Pancreas (tissue), 10 donors: ENCODE measurements around the gene PDCD1LG2. TPM values are rescaled to one million over a fixed set of nuclear protein-coding genes. Genes with fewer than 3 reads are reported as not detected.
A peak's percentile ranks its signal among the peaks of the same experiment; 100 is the strongest.

ENCODE experiments used
- ATAC-seq, 4 donors: fragments of 200-7000 bp; cut with Tn5 transposase; one replicate each; pipeline versions ENCODE4 v1.8.0 to v1.9.1; 2020; ENCODE audit warnings: mild to moderate bottlenecking in 4 of 4, moderate library complexity in 4 of 4
- DNase-seq, 6 donors: peaks; one replicate each; pipeline ENCODE4 v3.0.0-alpha.2; 2020
- FAIRE-seq: peaks from 2 replicates; lab custom pipeline; 2012; peaks lifted over from hg19 to GRCh38; lab: Jason Lieb, UNC
- H3K27ac ChIP-seq, 4 donors: fragments of 200-600 bp; sonication (generic); 1 replicate in 3 of 4; 2 replicates in 1 of 4; pipeline versions ENCODE4 v1.5.0 to v1.8.0; 2020
- H3K27me3 ChIP-seq, 4 donors: fragments of 200-600 bp; one replicate each; pipeline ENCODE4 v1.8.0; 2021
- H3K36me3 ChIP-seq, 3 donors: fragments of 200-600 bp; sonication (generic) in 1 of 3; one replicate each; pipeline versions ENCODE4 v1.5.0 to v1.8.0; 2020 to 2021
- H3K4me1 ChIP-seq, 3 donors: fragments of 200-600 bp; one replicate each; pipeline ENCODE4 v1.8.0; 2021
- H3K4me3 ChIP-seq, 4 donors: fragments of 200-600 bp; sonication (generic) in 2 of 4; one replicate each; pipeline versions ENCODE4 v1.5.0 to v1.8.0; 2020 to 2021
- H3K9me3 ChIP-seq, 4 donors: fragments of 200-600 bp; one replicate each; pipeline ENCODE4 v1.8.0; 2021
- WGBS, 2 donors: extraction: QIAGEN DNeasy Blood & Tissue Kit; methylation state at CpG; one replicate each; pipeline ENCODE4 v1.1.7; 2013; 5-methylcytosine and 5-hydroxymethylcytosine counted together
- intact Hi-C, 3 donors: fragments of 100-400 bp; cut with DNase I; formaldehyde crosslinking; loops; one replicate each; pipeline versions ENCODE4 v1.11.1 to v1.14.2; 2022
- polyA plus RNA-seq, 2 donors: library from polyadenylated mRNA; stranded (reverse); fragments of 200-250 nt; gene quantifications; one replicate each; pipeline ENCODE4 v1.2.3, GENCODE V29; 2013
- total RNA-seq, 6 donors: library from RNA; stranded (reverse); fragmentation: NEBNext Ultra II Directional in 4 of 6; extraction: Animal tissue kit (Norgen Biotek cat#: 25700) in 4 of 6; gene quantifications; one replicate each; pipeline versions ENCODE4 v1.2.1 to v1.2.4, GENCODE V29; 2021 to 2023
- TF ChIP-seq, protein P1 (sequence below), 4 donors: fragments of 200-600 bp; sonication (generic) in 3 of 4; IDR thresholded peaks; one replicate each; pipeline versions ENCODE4 v1.5.0 to v1.8.0; 2021; ENCODE audit warnings: antibody characterized with exemption in 4 of 4
- donor health status: healthy with polysubstance abuse.
- donor health status: DM: no; HTN: no; CAD: no; lungs with moderate emphysema.
- donor health status: DM: no; HTN: no; CAD: no.
- donor health status: control.
- donor health status: control.
- donor health status: Bipolar disorder and iron deficiency.
- donor health status: DM: yes; HTN: yes; CAD: no.
- donor health status: DM: no; HTN: no; CAD: no.
- donor health status: DM: no; HTN: no; CAD: no.
- donor health status: DM: yes; HTN: yes; CAD: no.

Gene PDCD1LG2
- total and polyA plus RNA-seq, 8 donors = 0.08 to 0.43 (median 0.17) TPM; not detected in 1

DNA sequence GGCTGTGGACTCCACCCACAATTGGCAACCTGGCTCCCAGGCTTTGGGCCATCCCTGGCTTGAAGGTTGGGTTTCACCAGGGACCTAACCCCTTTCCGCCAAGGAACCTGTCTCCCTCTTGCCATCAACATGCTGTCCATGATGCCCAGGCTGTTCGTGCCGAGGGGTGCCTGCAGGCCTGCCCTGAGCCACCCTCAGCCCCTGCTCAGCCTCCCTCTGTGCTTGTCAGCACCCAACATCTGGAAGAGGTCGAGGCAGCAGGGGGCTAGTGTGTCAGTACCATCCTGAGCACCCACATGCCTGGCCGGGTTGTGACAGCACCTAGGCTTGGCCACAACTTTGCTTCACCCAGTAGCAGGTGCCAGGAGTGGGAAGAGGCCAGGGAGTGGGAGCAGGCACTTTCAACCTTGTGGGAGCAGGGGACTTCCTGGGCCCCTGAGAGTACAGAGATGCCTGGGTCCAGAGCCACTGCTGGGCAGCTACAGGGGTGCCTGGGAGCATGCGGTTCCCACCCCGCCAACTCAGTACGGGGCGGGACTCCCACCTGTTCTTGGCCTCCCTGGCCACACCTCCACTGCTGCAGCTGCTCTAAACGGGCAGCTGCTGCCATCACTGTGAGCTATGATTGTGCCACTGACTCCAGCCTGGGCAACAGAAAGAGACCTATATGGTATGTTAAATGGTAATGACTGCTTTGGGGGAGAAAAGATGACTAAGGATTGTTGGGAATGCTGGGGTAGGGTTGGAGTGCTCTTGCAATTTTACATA, 6.3 kb downstream of the PDCD1LG2 start:
- no peak for FAIRE-seq
- H3K27me3 ChIP-seq = no peaks in the 10 kb centered on the region
- peak in 1 of 6 donors; percentile 39 for DNase-seq
- 80 to 83% methylated on average over 10 of the region's 10 CpGs for WGBS, 2 donors
- no peaks in the 10 kb centered on the region for H3K4me1 ChIP-seq
- intact Hi-C loops = no loop called here
- no peak overlapping the region for H3K4me3 ChIP-seq
- no peak overlapping the region for H3K27ac ChIP-seq
- no peaks in the 10 kb centered on the region for H3K9me3 ChIP-seq
- no peak for ATAC-seq
- TF ChIP-seq, protein P1, sequence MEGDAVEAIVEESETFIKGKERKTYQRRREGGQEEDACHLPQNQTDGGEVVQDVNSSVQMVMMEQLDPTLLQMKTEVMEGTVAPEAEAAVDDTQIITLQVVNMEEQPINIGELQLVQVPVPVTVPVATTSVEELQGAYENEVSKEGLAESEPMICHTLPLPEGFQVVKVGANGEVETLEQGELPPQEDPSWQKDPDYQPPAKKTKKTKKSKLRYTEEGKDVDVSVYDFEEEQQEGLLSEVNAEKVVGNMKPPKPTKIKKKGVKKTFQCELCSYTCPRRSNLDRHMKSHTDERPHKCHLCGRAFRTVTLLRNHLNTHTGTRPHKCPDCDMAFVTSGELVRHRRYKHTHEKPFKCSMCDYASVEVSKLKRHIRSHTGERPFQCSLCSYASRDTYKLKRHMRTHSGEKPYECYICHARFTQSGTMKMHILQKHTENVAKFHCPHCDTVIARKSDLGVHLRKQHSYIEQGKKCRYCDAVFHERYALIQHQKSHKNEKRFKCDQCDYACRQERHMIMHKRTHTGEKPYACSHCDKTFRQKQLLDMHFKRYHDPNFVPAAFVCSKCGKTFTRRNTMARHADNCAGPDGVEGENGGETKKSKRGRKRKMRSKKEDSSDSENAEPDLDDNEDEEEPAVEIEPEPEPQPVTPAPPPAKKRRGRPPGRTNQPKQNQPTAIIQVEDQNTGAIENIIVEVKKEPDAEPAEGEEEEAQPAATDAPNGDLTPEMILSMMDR (IDR thresholded peaks at IDR 0.05) = no peak
- H3K36me3 ChIP-seq = no peaks in the 10 kb centered on the region

DNA sequence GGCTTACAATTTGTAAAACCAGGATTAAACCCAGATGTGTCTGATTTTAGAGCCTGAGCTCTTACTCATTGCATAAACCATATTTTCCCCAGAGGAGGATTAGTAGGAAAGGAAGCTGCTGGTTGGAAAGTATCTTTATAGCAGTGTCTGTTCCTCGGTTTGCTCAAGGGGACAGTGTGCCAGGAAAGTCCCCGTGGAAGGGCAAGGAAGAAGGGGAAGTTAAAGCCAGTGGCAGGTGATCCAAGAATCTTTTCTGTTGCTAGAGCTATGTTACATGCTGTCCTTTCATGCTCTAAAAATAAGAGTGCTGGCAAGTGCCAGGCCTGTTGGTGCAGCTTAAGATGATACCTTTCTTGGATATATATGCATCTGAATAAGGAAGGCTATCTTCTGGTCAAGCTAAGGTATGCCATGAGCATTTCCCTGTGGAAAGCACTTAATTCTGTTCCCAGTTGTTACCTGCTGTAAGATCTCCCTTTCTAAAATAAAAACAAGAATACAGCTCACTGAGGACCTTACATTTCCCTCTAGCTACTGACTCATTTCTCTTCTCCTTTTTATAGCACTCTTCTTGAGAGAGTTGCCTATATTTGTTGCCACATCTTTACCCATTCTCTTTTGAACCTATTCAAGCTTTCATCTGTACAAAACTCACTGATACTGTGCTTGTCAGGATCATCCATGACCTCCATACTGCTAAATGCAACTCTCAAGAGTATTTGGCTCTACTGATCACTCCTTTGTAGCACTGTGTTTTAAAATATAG, 8.0 kb downstream of the PDCD1LG2 start:
- no peaks in the 10 kb centered on the region for H3K27me3 ChIP-seq
- intact Hi-C loops = no loop called here
- no peak overlapping the region for H3K4me3 ChIP-seq
- no peak for FAIRE-seq
- no peak for DNase-seq
- TF ChIP-seq, protein P1 (IDR thresholded peaks at IDR 0.05) = no peak
- H3K4me1 ChIP-seq = no peaks in the 10 kb centered on the region
- no peak overlapping the region for H3K27ac ChIP-seq
- ATAC-seq = no peak
- H3K36me3 ChIP-seq = no peaks in the 10 kb centered on the region
- 47 to 82% methylated on average over 2 of the region's 2 CpGs for WGBS, 2 donors
- no peaks in the 10 kb centered on the region for H3K9me3 ChIP-seq

DNA sequence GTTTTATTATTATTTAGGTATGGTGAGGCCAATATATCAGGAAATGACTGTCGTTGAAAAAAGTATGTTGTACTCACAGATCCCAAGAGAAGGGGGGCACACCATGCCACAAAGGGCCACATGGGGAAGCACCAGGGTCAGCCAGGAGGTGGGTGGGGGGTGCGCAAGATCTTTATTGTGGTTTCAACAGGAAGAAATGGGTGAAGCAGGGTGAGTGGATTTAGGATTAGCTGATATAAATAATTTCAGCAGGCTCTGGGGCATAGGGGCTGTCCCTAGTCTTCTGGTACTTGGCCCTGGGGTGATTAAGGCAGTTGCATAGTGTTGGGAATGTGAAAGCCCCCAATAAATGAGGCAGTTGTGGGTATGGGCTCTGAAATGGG, 8.6 kb downstream of the PDCD1LG2 start:
- intact Hi-C loops = no loop called here
- Histone ChIP-seq H3K9me3 (no peaks in the 10 kb centered on the region), H3K36me3 (no peaks in the 10 kb centered on the region), H3K27ac (no peak overlapping the region), H3K4me3 (no peak overlapping the region), H3K4me1 (no peaks in the 10 kb centered on the region), H3K27me3 (no peaks in the 10 kb centered on the region)
- FAIRE-seq = no peak
- TF ChIP-seq, protein P1 (IDR thresholded peaks at IDR 0.05) = no peak
- no peak for DNase-seq
- no peak for ATAC-seq
- 52 to 57% methylated on average over 2 of the region's 2 CpGs for WGBS, 2 donors

DNA sequence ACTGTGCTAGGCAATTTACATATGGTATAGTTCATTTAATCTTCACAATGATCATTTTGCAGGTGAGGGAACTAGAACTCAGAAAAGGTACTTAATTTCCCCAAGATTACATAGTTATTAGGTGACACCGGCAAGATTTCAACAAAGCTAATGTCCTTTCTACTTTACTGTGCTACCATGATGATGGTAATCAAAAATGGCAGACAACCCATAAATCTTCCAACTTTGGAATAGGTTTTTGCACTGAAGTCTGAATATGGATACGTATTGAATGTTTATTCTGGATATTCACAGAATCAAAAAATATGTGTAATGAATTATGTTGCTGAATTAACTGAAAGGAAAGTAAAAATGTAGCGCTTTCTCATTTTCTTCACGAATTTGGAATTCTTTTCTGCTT, 13.8 kb downstream of the PDCD1LG2 start:
- H3K36me3 ChIP-seq = no peaks in the 10 kb centered on the region
- H3K27me3 ChIP-seq = no peaks in the 10 kb centered on the region
- no peak overlapping the region for H3K4me3 ChIP-seq
- no peaks in the 10 kb centered on the region for H3K4me1 ChIP-seq
- ATAC-seq (no peak), DNase-seq (no peak), FAIRE-seq (no peak)
- intact Hi-C loops = no loop called here
- no peaks in the 10 kb centered on the region for H3K9me3 ChIP-seq
- WGBS, 2 donors = 84 to 92% methylated on average over 4 of the region's 4 CpGs
- no peak overlapping the region for H3K27ac ChIP-seq
- TF ChIP-seq, protein P1 (IDR thresholded peaks at IDR 0.05) = no peak
